Measurements from ENCODE around the gene CALY. TPM values are rescaled to one million over a fixed set of nuclear protein-coding genes. Genes with fewer than 3 reads are reported as not detected.

The CALY gene
- total RNA-seq, 1 donor from 2014 or later: not detected

- no peak for DNase-seq
Measured at GRCh38 chr10:133350950-133351329, 14.2 kb upstream of the CALY start.

GRCh38 chr10:133350283-133350949, 13.7 kb upstream of the CALY start:
- no peak for DNase-seq

DNA sequence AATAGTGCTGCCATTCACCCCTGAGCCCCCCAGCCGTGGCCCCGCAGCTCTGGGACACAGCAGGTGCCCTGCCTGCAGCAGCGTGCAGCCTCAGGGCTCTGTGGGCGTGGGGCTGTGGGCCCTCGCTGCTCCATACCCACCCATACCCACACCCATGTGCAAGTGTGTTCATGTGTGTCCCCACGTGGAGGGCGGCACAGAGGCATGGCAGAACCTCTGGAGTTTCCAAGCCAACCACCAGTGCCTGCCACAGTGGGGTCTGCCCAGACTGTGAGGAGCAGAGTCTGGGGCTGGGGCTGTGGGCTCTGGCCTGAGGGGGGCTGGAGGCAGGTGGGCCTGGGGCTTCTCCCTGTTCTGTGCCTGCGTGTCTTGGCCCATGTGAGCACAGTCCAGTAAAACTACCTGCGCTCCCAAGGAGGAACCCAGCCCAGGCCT, 12.9 kb upstream of the CALY start:
- no peak for DNase-seq

DNA sequence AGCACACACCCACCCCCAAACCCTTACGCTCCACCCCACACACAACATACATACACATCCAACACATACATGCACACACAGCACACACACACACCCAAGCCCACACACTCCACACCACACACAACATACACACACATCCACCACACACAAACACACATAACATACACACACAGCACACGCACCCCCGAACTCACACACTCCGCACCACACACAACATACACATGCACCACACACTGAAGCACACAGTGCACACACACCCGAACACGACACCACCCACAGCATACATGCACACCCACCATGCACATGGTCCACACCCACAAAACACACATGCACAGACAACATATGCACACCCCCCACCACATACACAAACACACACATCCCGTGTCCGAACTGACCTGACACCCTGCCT, 12.5 kb upstream of the CALY start:
- no peak for DNase-seq

- no peak for DNase-seq
Measured at GRCh38 chr10:133347710-133348517, 11.2 kb upstream of the CALY start.

DNA sequence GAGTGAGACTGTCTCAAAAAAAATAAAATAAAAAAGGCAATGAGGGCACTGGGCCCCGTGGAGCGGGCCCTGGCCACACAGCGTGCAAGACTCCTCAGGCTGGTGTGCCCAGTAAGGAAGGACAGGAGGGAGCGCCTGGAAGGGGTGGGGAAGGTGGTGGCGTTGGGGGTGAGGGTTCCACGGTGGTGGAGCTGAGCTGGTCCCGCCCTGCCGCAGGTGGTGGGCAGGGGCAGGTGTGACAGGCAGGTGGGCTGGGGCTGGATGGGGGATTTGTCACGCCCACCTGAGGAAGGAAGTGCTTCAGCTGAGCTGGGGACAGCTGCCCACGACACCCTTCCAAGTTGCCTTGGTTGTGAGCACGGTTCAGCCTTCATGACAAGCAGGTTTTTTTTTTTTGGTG, 9.7 kb upstream of the CALY start:
- no peak for DNase-seq

DNA sequence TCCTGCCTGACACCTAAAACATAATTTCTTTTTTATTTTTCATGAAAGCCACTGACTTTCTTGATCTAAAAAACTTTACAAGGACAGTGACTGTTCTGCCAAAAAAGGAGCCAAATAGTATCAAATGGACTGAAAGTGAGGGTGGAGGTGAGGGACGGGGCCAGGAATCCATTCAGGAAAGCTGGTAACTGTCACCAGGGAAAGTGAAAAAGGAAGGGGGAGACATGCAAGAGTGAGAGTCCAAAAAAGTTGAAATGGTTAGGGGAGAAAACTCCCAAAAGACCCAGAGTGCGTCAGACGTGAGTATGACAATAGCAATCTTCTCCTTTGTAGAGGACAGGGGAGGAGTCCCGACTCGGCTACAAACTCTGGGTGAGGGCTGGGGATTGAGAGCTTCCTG, 7.5 kb upstream of the CALY start:
- no peak for DNase-seq

DNA sequence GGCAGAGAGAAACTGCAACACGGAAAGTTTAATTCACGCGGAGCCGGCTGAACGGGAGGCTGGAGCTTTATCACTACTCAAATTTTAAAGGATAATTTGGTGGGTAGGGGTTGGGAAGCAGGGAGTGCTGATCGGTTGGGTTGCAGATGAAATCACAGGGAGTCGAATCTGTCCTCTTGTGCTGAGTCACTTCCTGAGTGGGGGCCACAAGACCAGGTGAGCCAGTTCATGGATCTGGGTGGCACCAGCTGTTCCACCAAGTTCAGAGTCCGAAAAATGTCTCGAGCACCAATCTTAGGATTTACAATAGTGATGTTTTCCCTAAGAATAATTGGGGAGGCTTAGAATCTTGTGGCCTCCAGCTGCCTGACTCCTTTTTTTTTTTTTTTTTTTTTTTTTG, 6.9 kb upstream of the CALY start:
- DNase-seq: no peak

DNA sequence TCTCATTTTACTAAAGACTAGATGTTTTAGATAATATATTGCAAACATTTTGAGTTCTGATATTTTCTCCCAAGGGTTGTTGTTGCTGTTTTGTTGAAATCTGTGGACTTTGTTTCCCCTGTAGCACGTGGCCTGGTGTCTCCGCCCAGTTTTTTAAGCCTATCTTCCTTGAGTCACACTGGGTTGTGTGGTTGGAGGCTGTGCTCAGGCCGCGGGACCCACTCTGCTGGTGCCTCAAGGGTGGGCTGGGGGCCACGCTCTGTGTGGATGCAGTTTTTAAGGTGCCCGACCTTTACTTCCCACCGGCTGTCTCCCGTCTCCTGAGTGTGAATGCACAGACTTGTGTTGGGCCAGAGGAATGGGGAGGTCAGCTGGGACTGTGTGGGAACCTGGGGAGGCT, 6.2 kb upstream of the CALY start:
- DNase-seq: no peak

DNA sequence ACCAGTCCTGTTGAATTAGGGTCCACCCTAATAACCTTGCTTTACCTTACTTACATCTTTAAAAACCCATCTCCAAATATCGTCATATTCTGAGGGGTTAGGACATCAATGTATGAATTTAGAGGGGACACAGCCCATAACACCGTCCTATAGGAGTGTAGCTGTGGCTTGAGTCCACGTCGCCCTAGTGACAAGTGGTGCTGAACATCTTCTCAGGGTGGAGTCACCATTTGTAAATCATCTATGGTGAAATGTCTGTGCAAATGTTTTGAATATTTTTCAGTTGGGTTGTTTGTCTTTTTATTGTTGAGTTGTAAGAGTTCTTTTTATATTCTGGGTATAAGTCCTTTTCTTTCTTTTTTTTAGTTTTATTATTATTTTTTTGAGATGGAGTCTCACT, 5.3 kb upstream of the CALY start:
- no peak for DNase-seq

- DNase-seq: no peak
Measured at GRCh38 chr10:133339708-133340380, 3.1 kb upstream of the CALY start.

DNA sequence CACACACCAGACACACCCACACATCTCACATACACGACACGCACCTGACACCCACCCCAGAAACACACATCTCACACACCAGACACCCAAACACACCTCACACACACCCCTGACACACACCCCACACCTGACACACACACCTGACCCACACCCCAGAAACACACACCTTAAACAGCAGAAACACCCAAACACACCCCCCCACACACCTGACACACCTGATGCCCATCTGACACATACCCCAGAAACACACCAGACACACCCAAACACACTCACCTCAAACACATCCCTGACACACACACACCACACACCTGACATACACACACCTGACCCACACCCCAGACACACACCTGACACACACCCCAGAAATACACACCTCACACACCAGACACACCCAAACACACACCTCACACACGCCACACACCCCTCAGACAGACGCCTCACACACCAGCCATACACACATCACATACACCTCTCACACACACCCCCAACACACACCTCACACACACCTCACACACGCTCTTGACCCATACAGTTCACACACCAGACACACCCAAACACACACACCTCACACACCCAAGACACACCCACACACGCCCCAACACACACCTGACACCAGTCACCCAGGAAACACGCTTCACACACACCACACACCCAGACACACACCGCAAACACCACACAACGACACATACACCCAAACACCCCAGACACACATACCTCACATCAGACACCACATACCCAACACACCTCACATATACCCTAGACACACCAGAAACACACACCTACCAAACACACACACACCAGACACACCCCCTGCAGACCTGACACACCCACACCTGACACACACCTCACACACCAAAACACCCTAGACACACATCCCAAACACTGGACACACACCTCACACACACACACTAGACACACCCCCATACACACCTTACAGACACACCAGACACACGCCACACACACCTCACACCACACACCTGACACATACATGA, 1.7 kb upstream of the CALY start:
- DNase-seq: no peak

GRCh38 chr10:133337370-133337725, 652 bp upstream of the CALY start:
- no peak for DNase-seq

GRCh38 chr10:133336118-133336576, 549 bp downstream of the CALY start:
- no peak for DNase-seq

- DNase-seq: peak; percentile 49
Measured at GRCh38 chr10:133335246-133336117, 1.2 kb downstream of the CALY start.

DNA sequence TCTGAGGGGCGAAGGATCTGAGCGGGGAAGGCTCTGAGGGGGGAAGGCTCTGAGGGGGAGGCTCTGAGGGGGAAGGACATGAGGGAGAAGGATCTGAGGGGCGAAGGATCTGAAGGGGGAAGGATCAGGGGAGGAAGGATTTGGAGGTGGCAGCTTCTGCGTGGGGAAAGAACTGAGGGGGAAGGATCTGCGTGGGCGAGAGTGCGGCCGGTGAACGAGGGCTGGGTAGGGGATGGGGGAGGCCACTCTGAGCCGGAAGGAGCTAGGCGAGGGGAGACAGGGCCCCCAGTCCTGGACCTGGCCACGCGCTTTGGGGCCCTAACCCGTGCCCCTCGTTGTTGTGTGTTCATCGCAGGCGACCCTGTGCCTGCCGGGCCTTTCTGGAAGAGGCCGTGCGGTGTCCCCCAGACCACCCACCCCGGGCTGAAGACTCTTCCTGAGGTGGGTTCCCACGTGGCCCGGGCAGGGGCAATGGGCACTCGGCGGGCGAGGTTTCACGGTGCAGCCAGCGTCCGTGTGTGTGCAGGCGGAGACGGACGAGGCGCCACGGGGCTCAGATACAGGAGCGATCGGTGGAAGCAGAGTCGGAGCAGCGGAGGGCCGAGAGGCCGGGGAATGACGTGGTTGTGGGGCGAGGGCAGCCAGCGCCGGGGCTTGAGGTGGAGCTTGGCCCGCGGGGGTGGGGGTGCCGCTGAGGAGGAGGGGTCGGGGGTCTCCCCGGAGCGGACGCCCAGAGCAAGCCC, 2.0 kb downstream of the CALY start:
- DNase-seq: no peak

DNA sequence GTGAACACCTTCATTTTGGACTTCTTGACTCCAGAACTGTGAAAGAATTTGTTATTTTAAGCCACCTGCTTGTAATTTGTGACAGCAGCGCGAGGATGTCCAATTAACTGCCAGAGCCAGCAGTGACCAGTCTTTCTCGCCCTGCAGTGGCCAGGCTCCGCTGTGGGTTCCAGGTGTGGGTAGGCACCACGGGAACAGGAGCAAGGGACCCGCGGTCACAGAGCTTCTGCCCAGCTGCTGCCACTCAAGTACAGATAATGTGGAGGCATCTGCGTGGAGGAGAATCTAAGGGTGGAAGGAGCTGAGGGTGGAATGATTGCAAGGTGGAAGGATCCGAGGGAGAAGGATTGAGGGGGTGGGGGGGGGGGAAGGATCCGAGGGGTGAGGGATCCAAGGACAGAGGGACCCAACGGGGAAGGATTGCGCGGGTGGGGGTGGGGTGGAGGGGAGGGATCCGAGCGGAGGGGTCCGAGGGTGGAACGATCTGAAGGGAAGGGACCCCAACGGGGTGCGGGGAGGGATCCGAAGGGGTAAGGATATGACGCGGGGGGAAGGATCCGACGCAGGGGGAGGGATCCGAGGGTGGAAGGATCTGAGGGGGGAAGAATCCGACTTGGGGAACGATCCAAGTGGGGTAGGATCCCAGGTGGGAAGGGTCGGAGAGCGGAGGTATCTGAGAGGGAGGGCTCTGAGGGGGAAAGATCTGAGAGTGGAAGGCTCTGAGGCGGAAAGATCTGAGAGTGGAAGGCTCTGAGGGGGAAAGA, 3.6 kb downstream of the CALY start:
- DNase-seq: no peak

GRCh38 chr10:133329491-133330202, 7.0 kb downstream of the CALY start:
- peak; percentile 89 for DNase-seq
